Mucosa of stomach (tissue), 1 donor: ENCODE results near the gene FN1.

ENCODE experiments used
- H3K27me3 ChIP-seq: one replicate; pipeline ENCODE4 v1.7.0; 2013; ENCODE audit warnings: mild to moderate bottlenecking, low read length; ENCODE audit not compliant: control insufficient read depth, insufficient read depth
- H3K36me3 ChIP-seq: one replicate; pipeline ENCODE4 v1.7.0; 2013; ENCODE audit warnings: low read length; ENCODE audit not compliant: control insufficient read depth, insufficient read depth
- H3K4me1 ChIP-seq: one replicate; pipeline ENCODE4 v1.7.0; 2013; ENCODE audit warnings: mild to moderate bottlenecking, low read length; ENCODE audit not compliant: control insufficient read depth, insufficient read depth
- H3K4me3 ChIP-seq: one replicate; pipeline ENCODE4 v1.7.0; 2013; ENCODE audit warnings: low read length
- H3K9ac ChIP-seq: one replicate; pipeline ENCODE4 v1.7.0; 2013; ENCODE audit warnings: mild to moderate bottlenecking, low read length, moderate library complexity
- H3K9me3 ChIP-seq: one replicate; pipeline ENCODE4 v1.7.0; 2013; ENCODE audit warnings: mild to moderate bottlenecking, low read length, moderate library complexity; ENCODE audit not compliant: control insufficient read depth
- donor health status: Pancreatic carcinoma.

Gene FN1

GRCh38 chr2:215455958-215456357, 20.1 kb upstream of the FN1 start:
- no peaks in the 10 kb centered on the region for H3K27me3 ChIP-seq
- H3K9me3 ChIP-seq, result no peaks in the 10 kb centered on the region
- no peak overlapping the region for H3K9ac ChIP-seq
- no peaks in the 10 kb centered on the region for H3K4me1 ChIP-seq
- H3K36me3 ChIP-seq, result no peaks in the 10 kb centered on the region
- H3K4me3 ChIP-seq, result no peak overlapping the region

GRCh38 chr2:215454519-215455246, 18.8 kb upstream of the FN1 start:
- Histone ChIP-seq H3K4me1 (no peaks in the 10 kb centered on the region), H3K4me3 (no peak overlapping the region), H3K9me3 (no peaks in the 10 kb centered on the region), H3K27me3 (no peaks in the 10 kb centered on the region), H3K9ac (no peak overlapping the region), H3K36me3 (no peaks in the 10 kb centered on the region)

GRCh38 chr2:215452725-215453124, 16.9 kb upstream of the FN1 start:
- H3K4me1 ChIP-seq, result no peaks in the 10 kb centered on the region
- no peaks in the 10 kb centered on the region for H3K36me3 ChIP-seq
- no peaks in the 10 kb centered on the region for H3K27me3 ChIP-seq
- H3K4me3 ChIP-seq, result no peak overlapping the region
- H3K9me3 ChIP-seq, result no peaks in the 10 kb centered on the region
- no peak overlapping the region for H3K9ac ChIP-seq

GRCh38 chr2:215451012-215451756, 15.3 kb upstream of the FN1 start:
- no peak overlapping the region for H3K4me3 ChIP-seq
- H3K4me1 ChIP-seq, result no peaks in the 10 kb centered on the region
- H3K27me3 ChIP-seq, result no peaks in the 10 kb centered on the region
- H3K9ac ChIP-seq, result no peak overlapping the region
- H3K9me3 ChIP-seq, result no peaks in the 10 kb centered on the region
- H3K36me3 ChIP-seq, result no peaks in the 10 kb centered on the region

GRCh38 chr2:215450188-215451011, 14.5 kb upstream of the FN1 start:
- no peaks in the 10 kb centered on the region for H3K9me3 ChIP-seq
- no peaks in the 10 kb centered on the region for H3K4me1 ChIP-seq
- H3K36me3 ChIP-seq, result no peaks in the 10 kb centered on the region
- no peak overlapping the region for H3K4me3 ChIP-seq
- H3K27me3 ChIP-seq, result no peaks in the 10 kb centered on the region
- no peak overlapping the region for H3K9ac ChIP-seq

- Histone ChIP-seq H3K9ac (no peak overlapping the region), H3K9me3 (no peaks in the 10 kb centered on the region), H3K27me3 (no peaks in the 10 kb centered on the region), H3K4me3 (no peak overlapping the region), H3K36me3 (no peaks in the 10 kb centered on the region), H3K4me1 (no peaks in the 10 kb centered on the region)
Observed at GRCh38 chr2:215447673-215448081, 11.8 kb upstream of the FN1 start.

GRCh38 chr2:215447056-215447455, 11.2 kb upstream of the FN1 start:
- no peaks in the 10 kb centered on the region for H3K27me3 ChIP-seq
- no peak overlapping the region for H3K9ac ChIP-seq
- no peaks in the 10 kb centered on the region for H3K4me1 ChIP-seq
- H3K4me3 ChIP-seq, result no peak overlapping the region
- H3K36me3 ChIP-seq, result no peaks in the 10 kb centered on the region
- H3K9me3 ChIP-seq, result no peaks in the 10 kb centered on the region

GRCh38 chr2:215442401-215442787, 6.5 kb upstream of the FN1 start:
- H3K27me3 ChIP-seq, result peaks cover 6% of the 10 kb centered on the region
- H3K9me3 ChIP-seq, result no peaks in the 10 kb centered on the region
- no peak overlapping the region for H3K4me3 ChIP-seq
- H3K9ac ChIP-seq, result no peak overlapping the region
- H3K36me3 ChIP-seq, result no peaks in the 10 kb centered on the region
- no peaks in the 10 kb centered on the region for H3K4me1 ChIP-seq

- Histone ChIP-seq H3K36me3 (no peaks in the 10 kb centered on the region), H3K9me3 (no peaks in the 10 kb centered on the region), H3K9ac (no peak overlapping the region), H3K4me3 (no peak overlapping the region), H3K4me1 (peaks cover 4% of the 10 kb centered on the region), H3K27me3 (peaks cover 13% of the 10 kb centered on the region)
Observed at GRCh38 chr2:215441560-215442400, 5.9 kb upstream of the FN1 start.

GRCh38 chr2:215439980-215440512, 4.2 kb upstream of the FN1 start:
- Histone ChIP-seq H3K4me1 (peaks cover 17% of the 10 kb centered on the region), H3K27me3 (peaks cover 27% of the 10 kb centered on the region), H3K9me3 (no peaks in the 10 kb centered on the region), H3K4me3 (no peak overlapping the region), H3K9ac (no peak overlapping the region), H3K36me3 (no peaks in the 10 kb centered on the region)

- no peak overlapping the region for H3K4me3 ChIP-seq
- H3K36me3 ChIP-seq, result no peaks in the 10 kb centered on the region
- peaks cover 17% of the 10 kb centered on the region for H3K4me1 ChIP-seq
- H3K9me3 ChIP-seq, result no peaks in the 10 kb centered on the region
- H3K27me3 ChIP-seq, result peaks cover 33% of the 10 kb centered on the region
- no peak overlapping the region for H3K9ac ChIP-seq
Observed at GRCh38 chr2:215439404-215439803, 3.5 kb upstream of the FN1 start.
